ENCODE results near the gene ABRAXAS1. TPM values are rescaled to one million over a fixed set of nuclear protein-coding genes. Genes with fewer than 3 reads are reported as not detected.

ABRAXAS1 gene
- total and polyA plus RNA-seq, 2 of the 8 experiments (the other 6 are each of a cell fraction or from before 2014, with no cell fraction given) = 11.4 to 32.1 TPM

DNA sequence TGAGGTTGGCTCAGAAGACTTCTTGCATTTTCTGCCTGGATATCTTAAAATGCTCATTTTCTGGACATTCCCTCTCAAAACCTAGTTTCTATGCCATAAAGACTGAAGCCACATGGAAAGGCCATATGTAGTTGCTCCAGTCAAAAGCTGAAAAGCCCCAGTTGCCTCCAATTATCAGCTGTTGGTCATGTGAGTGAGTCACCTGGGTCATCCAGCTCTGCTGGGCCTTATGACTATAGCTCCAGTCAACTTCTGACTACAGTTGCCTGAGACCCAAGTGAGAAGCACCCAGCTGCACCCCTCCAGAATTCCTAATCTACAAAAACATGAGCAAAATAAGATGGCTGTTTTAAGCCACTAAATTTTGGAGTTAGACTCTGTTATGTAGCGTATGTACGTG, 71.2 kb downstream of the ABRAXAS1 start (continued):
- no peak for TF ChIP-seq CHD7 (IDR thresholded peaks at IDR 0.05; ENCODE audit: insufficient replicate concordance, low read length)

All from H1 (cell line).